Measurements from ENCODE around the gene ABCC5.

The ABCC5 gene

DNA sequence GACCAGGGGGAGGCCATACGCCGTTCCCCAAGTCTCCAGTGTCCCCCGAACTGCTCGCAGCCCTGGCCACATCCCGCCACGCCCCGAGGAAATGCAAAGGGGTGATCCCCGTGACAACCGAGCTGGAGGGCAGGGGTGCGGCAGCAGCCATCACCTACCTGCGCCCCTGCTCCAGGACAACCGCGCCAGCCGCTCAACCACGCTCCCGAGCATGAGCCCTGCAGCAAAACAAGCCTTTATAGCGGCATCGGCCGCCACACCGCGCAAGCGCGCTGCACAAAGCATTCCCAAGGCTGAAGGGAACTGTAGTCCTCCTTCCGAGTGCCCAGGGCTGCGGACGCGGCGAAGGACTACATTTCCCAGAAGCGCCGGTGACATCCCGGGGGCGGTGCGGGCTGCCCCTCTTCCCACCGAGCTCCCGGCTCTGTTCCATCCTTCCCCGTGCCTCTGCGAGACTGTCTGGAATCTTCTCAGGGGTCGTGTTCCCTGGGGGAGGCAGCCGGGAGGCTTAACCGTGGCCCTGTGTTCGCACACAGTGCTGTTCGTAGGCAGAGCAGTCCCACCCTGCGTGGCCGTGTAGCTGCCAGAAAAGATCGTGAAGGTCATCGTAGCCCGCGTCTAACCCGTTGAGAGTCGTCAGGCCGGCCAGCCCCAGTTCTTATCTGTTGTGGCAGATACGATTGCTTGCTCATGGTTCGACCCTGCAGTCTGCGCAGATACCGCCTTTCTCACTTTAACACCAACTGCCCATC, at the start of gene ABCC5:
Gene ABCC5 (minus strand): TSS at position 213 of the 752 bp plus-strand sequence. CDS start 3,492 bp downstream, outside the sequence.
- Histone ChIP-seq H3K9me3 (ENCODE audit: control insufficient read depth, insufficient read depth, low read length) (no peaks in the 10 kb centered on the region), H3K9ac (ENCODE audit: low read depth, low read length) (peak within 1 kb of the TSS; percentile 87), H3K27me3 (ENCODE audit: control insufficient read depth, insufficient read depth, low read length) (no peaks in the 10 kb centered on the region), H3K4me1 (ENCODE audit: control insufficient read depth, insufficient read depth, low read length) (peaks cover 13% of the 10 kb centered on the region), H3K4me3 (ENCODE audit: low read depth, low read length) (peak within 1 kb of the TSS; percentile 99), H3K27ac (ENCODE audit: low read depth, low read length) (peak within 1 kb of the TSS; percentile 88), H3K36me3 (ENCODE audit: control insufficient read depth, insufficient read depth, low read length) (peaks cover 13% of the 10 kb centered on the region)

DNA sequence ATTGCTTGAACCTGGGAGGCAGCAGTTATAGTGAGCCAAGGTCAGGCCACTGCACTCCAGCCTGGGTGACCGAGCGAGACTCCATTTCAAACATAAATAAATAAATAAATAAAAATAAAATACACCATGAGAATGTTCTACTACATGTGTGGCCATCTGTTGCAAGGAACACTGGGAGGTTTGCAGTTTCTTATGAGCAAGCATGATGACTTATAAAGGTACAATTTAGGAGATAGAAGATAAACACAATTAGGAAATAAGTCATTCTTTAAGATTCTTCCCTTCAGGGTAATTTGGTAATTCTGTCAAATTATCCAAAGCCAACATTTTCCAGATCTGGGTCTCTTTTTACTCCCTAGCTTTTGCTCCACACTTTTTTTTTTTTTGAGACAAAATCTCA, 48.5 kb upstream of the ABCC5 start:
- no peaks in the 10 kb centered on the region for H3K27me3 ChIP-seq (ENCODE audit: control insufficient read depth, insufficient read depth, low read length)
- no peak overlapping the region for H3K4me3 ChIP-seq (ENCODE audit: low read depth, low read length)
- H3K4me1 ChIP-seq (ENCODE audit: control insufficient read depth, insufficient read depth, low read length) = no peaks in the 10 kb centered on the region
- H3K9ac ChIP-seq (ENCODE audit: low read depth, low read length) = no peak overlapping the region
- no peaks in the 10 kb centered on the region for H3K36me3 ChIP-seq (ENCODE audit: control insufficient read depth, insufficient read depth, low read length)
- H3K9me3 ChIP-seq (ENCODE audit: control insufficient read depth, insufficient read depth, low read length) = peaks cover 8% of the 10 kb centered on the region
- no peak overlapping the region for H3K27ac ChIP-seq (ENCODE audit: low read depth, low read length)

DNA sequence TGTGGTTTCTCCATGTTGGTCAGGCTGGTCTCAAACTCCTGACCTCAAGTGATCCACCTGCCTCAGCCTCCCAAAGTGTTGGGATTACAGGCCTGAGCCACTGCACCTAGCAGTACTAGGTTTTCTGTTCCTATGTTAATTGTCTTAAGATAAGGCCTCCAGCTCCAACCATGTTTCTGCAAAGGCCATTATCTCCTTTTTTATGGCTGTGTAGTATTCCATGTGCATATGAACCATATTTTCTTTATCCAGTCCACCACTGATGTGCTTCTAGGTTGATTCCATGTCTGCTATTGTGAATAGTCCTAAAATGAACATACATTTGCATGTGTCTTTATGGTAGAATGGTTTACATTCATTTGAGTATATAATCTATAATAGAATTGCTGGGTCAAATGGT, 45.0 kb upstream of the ABCC5 start:
- Histone ChIP-seq H3K27me3 (ENCODE audit: control insufficient read depth, insufficient read depth, low read length) (no peaks in the 10 kb centered on the region), H3K4me1 (ENCODE audit: control insufficient read depth, insufficient read depth, low read length) (no peaks in the 10 kb centered on the region), H3K36me3 (ENCODE audit: control insufficient read depth, insufficient read depth, low read length) (no peaks in the 10 kb centered on the region), H3K4me3 (ENCODE audit: low read depth, low read length) (no peak overlapping the region), H3K27ac (ENCODE audit: low read depth, low read length) (no peak overlapping the region), H3K9me3 (ENCODE audit: control insufficient read depth, insufficient read depth, low read length) (no peaks in the 10 kb centered on the region), H3K9ac (ENCODE audit: low read depth, low read length) (no peak overlapping the region)

DNA sequence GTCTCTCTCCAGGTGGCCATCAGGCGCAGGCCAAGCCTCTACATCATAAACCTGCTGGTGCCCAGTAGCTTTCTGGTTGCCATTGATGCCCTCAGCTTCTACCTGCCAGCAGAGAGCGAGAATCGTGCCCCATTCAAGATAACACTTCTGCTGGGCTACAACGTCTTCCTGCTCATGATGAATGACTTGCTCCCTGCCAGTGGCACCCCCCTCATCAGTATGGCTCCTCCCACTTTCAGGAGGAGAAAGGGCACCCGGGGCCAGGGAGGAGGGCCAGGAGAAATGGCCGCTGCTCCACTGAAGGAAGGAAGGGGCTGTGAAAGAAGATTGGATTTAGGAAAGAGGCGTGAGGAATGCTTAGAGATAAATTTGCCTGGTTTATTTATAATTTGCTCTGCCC, 41.7 kb upstream of the ABCC5 start:
- Histone ChIP-seq H3K9me3 (ENCODE audit: control insufficient read depth, insufficient read depth, low read length) (no peaks in the 10 kb centered on the region), H3K4me1 (ENCODE audit: control insufficient read depth, insufficient read depth, low read length) (no peaks in the 10 kb centered on the region), H3K27me3 (ENCODE audit: control insufficient read depth, insufficient read depth, low read length) (no peaks in the 10 kb centered on the region), H3K4me3 (ENCODE audit: low read depth, low read length) (no peak overlapping the region), H3K9ac (ENCODE audit: low read depth, low read length) (no peak overlapping the region), H3K27ac (ENCODE audit: low read depth, low read length) (no peak overlapping the region), H3K36me3 (ENCODE audit: control insufficient read depth, insufficient read depth, low read length) (no peaks in the 10 kb centered on the region)

DNA sequence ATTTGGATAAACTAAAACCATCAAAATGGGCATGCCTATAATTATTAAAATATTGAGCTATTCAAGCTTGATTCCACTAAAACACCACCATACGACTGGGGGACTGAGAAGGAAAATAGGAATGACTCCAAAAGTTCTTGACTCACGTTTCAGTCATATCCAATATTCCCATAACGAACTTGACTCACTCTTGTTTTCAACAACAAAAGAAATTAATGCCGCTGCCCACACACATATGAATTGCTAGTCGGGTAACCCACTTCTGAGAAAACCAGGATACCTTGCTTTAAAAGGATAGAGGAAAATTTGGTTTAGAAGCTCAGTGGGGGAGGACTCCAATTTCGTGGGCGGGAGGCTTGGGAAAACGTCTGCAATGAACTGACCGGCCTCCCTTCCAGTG, 40.3 kb upstream of the ABCC5 start:
- H3K36me3 ChIP-seq (ENCODE audit: control insufficient read depth, insufficient read depth, low read length) = no peaks in the 10 kb centered on the region
- no peak overlapping the region for H3K4me3 ChIP-seq (ENCODE audit: low read depth, low read length)
- H3K9ac ChIP-seq (ENCODE audit: low read depth, low read length) = no peak overlapping the region
- H3K4me1 ChIP-seq (ENCODE audit: control insufficient read depth, insufficient read depth, low read length) = no peaks in the 10 kb centered on the region
- H3K9me3 ChIP-seq (ENCODE audit: control insufficient read depth, insufficient read depth, low read length) = no peaks in the 10 kb centered on the region
- no peaks in the 10 kb centered on the region for H3K27me3 ChIP-seq (ENCODE audit: control insufficient read depth, insufficient read depth, low read length)
- H3K27ac ChIP-seq (ENCODE audit: low read depth, low read length) = no peak overlapping the region

DNA sequence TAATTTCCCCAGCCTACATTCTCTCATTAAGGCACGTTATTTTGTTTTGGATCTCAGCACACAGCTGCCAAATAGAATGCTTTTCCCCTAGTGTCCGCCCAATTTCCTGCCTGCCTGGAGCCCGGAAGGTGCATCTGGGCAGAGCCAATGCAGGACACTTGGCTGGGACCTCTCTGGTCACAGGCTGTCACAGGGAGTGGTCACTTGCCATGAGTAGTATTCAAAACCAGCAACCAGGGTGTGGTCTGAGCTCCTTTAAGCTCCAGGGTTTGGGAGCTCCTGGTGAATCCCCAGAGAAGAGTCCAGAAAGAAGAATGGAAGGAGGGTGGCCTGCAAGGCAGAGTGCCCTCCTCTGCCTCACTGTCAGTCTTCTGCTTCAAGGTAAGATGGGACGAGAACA, 35.1 kb upstream of the ABCC5 start, which contains the start of gene HTR3C:
Gene HTR3C (plus strand): TSS at position 281 of the 400 bp plus-strand sequence. CDS start 34 bp downstream, at position 315.
- no peak within 1 kb of the TSS for H3K4me3 ChIP-seq (ENCODE audit: low read depth, low read length)
- H3K9ac ChIP-seq (ENCODE audit: low read depth, low read length) = no peak within 1 kb of the TSS
- no peaks in the 10 kb centered on the region for H3K9me3 ChIP-seq (ENCODE audit: control insufficient read depth, insufficient read depth, low read length)
- H3K27ac ChIP-seq (ENCODE audit: low read depth, low read length) = no peak within 1 kb of the TSS
- no peaks in the 10 kb centered on the region for H3K27me3 ChIP-seq (ENCODE audit: control insufficient read depth, insufficient read depth, low read length)
- H3K36me3 ChIP-seq (ENCODE audit: control insufficient read depth, insufficient read depth, low read length) = no peaks in the 10 kb centered on the region
- H3K4me1 ChIP-seq (ENCODE audit: control insufficient read depth, insufficient read depth, low read length) = no peaks in the 10 kb centered on the region

DNA sequence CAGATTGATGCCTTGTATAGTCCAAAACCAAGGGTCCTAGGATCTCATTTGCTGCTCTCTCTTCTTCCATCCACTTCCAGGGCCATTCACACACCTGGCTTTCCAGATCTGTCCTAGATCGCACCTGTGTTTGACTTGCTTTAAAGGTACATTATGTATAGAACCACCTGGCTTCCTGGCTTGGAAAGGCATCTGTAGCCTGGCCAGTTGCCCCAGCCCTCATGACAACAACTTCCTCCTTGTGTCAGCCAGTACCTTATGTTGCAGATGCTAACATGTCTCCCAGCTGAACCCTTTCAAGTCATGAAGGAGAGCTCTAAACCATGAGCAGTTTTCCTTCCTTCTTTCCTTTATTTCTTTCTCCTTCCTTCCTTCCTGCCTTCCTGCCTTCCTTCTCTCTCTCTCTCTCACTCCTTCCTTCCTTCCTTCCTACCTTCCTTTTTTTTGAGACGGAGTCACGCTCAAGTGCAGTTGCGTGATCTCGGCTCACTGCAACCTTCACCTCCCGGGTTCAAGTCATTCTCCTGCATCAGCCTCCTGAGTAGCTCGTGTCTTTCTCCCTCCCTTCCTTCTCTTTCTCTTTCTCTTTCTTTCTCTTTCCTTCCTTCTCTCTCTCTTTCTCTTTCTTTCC, 32.6 kb upstream of the ABCC5 start:
- Histone ChIP-seq H3K4me1 (ENCODE audit: control insufficient read depth, insufficient read depth, low read length) (no peaks in the 10 kb centered on the region), H3K27ac (ENCODE audit: low read depth, low read length) (no peak overlapping the region), H3K4me3 (ENCODE audit: low read depth, low read length) (no peak overlapping the region), H3K9me3 (ENCODE audit: control insufficient read depth, insufficient read depth, low read length) (no peaks in the 10 kb centered on the region), H3K36me3 (ENCODE audit: control insufficient read depth, insufficient read depth, low read length) (no peaks in the 10 kb centered on the region), H3K9ac (ENCODE audit: low read depth, low read length) (no peak overlapping the region), H3K27me3 (ENCODE audit: control insufficient read depth, insufficient read depth, low read length) (no peaks in the 10 kb centered on the region)

DNA sequence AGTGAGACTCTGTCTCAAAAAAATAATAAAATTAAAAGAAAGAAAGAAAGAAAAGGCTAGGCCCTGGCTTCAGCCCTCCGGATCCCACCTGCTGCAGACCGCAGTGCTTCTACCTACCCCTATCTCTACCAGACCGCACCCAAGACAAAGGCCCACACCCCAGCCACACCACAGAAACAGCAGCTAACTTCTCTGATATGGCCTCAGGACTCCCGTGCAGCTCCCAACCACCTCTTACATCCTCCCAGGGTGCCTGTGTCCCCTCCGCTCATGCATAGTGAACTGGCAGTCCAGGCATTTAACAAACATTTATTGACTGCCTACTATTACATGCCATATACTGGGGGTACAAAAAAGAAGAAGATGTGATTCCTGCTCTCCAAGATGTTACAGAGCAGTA, 28.3 kb upstream of the ABCC5 start:
- no peaks in the 10 kb centered on the region for H3K4me1 ChIP-seq (ENCODE audit: control insufficient read depth, insufficient read depth, low read length)
- H3K4me3 ChIP-seq (ENCODE audit: low read depth, low read length) = no peak overlapping the region
- no peaks in the 10 kb centered on the region for H3K27me3 ChIP-seq (ENCODE audit: control insufficient read depth, insufficient read depth, low read length)
- no peaks in the 10 kb centered on the region for H3K9me3 ChIP-seq (ENCODE audit: control insufficient read depth, insufficient read depth, low read length)
- no peaks in the 10 kb centered on the region for H3K36me3 ChIP-seq (ENCODE audit: control insufficient read depth, insufficient read depth, low read length)
- H3K27ac ChIP-seq (ENCODE audit: low read depth, low read length) = no peak overlapping the region
- H3K9ac ChIP-seq (ENCODE audit: low read depth, low read length) = no peak overlapping the region

DNA sequence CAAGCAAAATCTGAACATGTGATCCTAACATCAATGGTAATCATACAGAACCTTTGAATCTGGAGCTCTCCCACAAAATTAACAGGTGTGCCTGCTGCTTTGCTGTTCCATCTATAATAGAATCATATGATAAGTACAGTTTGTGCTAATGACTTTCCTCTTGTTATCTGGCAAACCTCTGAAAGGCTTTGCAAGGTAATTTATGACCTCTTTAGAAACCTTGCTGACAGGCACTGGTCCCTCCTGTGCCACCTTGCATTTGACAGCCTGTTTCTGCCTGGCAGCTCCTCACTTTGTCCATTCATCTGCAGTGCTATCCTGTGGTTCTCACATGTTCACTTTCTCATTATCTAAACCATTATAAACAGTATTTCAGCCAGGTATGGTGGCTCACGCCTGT, 24.9 kb upstream of the ABCC5 start:
- Histone ChIP-seq H3K36me3 (ENCODE audit: control insufficient read depth, insufficient read depth, low read length) (no peaks in the 10 kb centered on the region), H3K4me1 (ENCODE audit: control insufficient read depth, insufficient read depth, low read length) (no peaks in the 10 kb centered on the region), H3K27me3 (ENCODE audit: control insufficient read depth, insufficient read depth, low read length) (no peaks in the 10 kb centered on the region), H3K27ac (ENCODE audit: low read depth, low read length) (no peak overlapping the region), H3K4me3 (ENCODE audit: low read depth, low read length) (no peak overlapping the region), H3K9ac (ENCODE audit: low read depth, low read length) (no peak overlapping the region), H3K9me3 (ENCODE audit: control insufficient read depth, insufficient read depth, low read length) (no peaks in the 10 kb centered on the region)

DNA sequence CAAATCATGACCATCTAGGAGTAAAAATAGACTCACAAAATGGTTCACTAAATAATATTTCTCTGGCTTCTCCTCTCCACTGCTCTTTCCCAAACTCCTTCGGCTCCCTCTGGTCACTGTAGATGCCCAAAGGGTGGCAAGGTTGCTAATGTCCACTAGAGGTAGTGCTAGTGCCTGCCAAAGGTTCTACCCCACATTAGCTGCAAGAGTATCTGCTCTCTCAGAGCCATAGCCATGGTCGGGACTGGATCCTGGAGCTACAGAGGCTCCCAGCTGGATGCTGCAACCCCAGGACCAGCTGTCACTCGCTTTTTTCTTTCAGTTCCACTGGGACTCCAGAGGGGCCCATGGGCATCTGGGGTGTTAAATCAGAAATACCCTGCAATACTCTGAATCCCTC, 22.3 kb upstream of the ABCC5 start:
- Histone ChIP-seq H3K4me3 (ENCODE audit: low read depth, low read length) (no peak overlapping the region), H3K27me3 (ENCODE audit: control insufficient read depth, insufficient read depth, low read length) (no peaks in the 10 kb centered on the region), H3K36me3 (ENCODE audit: control insufficient read depth, insufficient read depth, low read length) (no peaks in the 10 kb centered on the region), H3K9ac (ENCODE audit: low read depth, low read length) (no peak overlapping the region), H3K9me3 (ENCODE audit: control insufficient read depth, insufficient read depth, low read length) (no peaks in the 10 kb centered on the region), H3K4me1 (ENCODE audit: control insufficient read depth, insufficient read depth, low read length) (no peaks in the 10 kb centered on the region), H3K27ac (ENCODE audit: low read depth, low read length) (no peak overlapping the region)

DNA sequence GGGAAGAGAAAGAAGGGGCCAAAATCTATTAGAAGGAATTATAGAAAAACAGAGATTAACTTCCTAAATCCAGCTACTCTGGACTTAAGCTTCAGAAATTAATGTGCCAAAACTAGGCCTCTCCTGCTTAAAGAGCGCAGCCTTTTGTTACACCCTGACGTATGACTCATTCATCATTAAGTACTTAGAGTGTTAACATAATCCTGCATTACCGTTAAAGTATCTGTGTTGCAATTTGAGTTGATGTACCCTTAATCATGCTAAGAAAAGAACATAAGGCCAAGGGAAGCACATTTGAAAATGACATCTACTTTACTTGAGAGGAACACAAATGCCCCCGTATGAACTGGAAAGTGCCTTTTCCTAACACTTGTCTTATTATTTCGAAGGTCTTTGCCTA, 21.7 kb upstream of the ABCC5 start:
- Histone ChIP-seq H3K27me3 (ENCODE audit: control insufficient read depth, insufficient read depth, low read length) (no peaks in the 10 kb centered on the region), H3K9me3 (ENCODE audit: control insufficient read depth, insufficient read depth, low read length) (no peaks in the 10 kb centered on the region), H3K4me1 (ENCODE audit: control insufficient read depth, insufficient read depth, low read length) (no peaks in the 10 kb centered on the region), H3K9ac (ENCODE audit: low read depth, low read length) (no peak overlapping the region), H3K4me3 (ENCODE audit: low read depth, low read length) (no peak overlapping the region), H3K27ac (ENCODE audit: low read depth, low read length) (no peak overlapping the region), H3K36me3 (ENCODE audit: control insufficient read depth, insufficient read depth, low read length) (no peaks in the 10 kb centered on the region)

Measured in HUES48 (cell line).